Measurements from ENCODE around the gene KIAA1586.
"Not testable (repeated sequence)": the region's sequence is repeated elsewhere in the genome, so short reads cannot be mapped to it uniquely, and the experiment has no call there.

KIAA1586 gene

GRCh38 chr6:57047859-57048258, 1.4 kb downstream of the KIAA1586 start:
- DNase-seq, result not testable (repeated sequence)

DNA sequence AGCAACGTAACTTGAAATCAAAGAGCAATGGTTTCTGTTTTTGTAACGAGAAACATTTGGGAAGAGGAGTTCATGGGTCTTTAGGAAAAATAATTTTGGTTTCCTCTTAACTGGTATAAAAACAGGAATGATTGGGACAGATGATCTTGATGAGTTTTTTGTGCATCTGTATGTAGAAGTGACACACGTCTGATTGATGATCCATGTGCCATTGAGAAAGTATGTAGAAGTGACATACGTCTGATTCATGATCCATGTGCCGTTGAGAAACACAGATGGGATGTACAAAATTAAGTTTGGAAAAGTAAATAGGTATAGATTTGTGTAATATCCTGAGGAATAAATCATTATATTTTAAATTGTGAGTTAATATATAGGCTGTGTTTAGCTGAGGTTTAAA, 2.1 kb downstream of the KIAA1586 start:
- DNase-seq, result no peak

GRCh38 chr6:57063847-57064246, 17.4 kb downstream of the KIAA1586 start:
- DNase-seq, result no peak

DNA sequence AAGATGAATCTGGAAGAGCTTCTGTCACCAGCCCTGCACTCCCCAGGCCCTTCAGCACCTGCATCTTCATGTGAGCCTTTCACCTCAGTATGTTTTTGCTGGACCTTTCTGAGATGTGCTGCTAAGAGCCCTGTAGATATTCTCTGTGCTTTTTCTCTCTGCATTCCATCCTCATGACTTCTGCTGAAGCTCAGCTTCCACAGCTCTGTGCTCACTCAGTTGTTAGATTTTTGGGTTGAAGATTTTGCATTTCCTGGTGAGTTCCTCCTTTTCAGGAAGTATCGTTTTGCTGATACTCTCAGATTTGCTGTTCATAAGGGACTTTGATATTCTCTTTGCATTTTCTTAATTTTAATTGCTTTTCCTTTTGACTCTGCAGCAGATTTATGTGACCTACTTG, 18.3 kb downstream of the KIAA1586 start:
- no peak for DNase-seq

DNA sequence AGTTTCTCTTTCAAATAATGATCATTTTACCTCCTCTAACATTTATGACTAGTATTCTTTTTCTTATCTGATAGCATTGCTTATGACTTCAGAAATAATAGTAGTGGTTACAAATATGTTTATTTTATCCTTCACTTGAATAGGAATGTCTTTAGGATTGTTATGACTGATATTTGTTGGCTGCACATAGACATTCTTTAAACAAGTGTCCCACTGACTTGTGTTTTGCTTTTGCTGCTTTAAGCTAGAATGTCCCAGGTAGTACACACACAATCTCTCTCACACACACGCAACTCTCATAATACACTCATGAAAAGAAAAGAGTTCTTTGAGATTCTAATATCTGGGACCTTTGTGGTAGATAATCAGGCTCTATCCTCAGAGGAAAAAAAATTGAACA, 21.6 kb downstream of the KIAA1586 start:
- DNase-seq, result no peak

GRCh38 chr6:57069228-57069627, 22.7 kb downstream of the KIAA1586 start:
- no peak for DNase-seq

DNA sequence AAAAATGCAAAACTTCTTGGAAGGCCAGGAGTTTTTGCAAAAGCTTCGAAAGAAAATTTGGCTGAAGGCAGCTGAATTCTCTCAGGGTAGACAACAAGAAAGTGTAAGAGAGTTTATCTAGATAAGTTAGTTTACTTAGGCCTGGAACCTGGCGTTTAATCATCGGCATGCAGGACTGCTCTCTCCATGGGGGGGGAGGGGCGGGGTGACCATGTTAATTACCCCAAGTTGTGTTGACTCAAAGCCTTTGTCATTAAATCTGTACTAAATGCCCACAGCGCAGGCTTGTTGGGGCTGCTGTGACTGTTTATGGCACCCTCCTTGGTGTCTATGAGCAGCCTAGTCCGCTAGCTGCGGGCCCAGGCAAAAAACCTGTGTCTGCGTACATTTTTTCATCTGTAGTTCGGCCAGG, 23.4 kb downstream of the KIAA1586 start:
- DNase-seq, result no peak

GRCh38 chr6:57072108-57072507, 25.6 kb downstream of the KIAA1586 start:
- no peak for DNase-seq

DNA sequence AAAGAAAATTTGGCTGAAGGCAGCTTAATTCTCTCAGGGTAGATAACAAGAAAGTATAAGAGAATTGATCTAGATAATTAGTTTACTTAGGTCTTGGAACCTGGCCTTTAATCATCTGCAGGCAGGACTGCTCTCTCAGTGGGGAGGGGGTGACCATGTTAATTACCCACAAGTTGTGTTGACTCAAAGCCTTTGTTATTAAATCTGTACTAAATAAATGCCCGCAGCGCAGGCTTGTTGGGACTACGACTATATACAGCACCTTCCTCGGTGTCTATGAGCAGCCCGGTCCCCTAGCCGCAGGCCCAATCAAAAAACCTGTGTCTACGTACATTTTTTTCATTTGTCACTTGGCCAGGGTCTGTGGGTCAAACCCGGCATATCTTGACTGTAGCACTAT, 27.9 kb downstream of the KIAA1586 start:
- no peak for DNase-seq

DNA sequence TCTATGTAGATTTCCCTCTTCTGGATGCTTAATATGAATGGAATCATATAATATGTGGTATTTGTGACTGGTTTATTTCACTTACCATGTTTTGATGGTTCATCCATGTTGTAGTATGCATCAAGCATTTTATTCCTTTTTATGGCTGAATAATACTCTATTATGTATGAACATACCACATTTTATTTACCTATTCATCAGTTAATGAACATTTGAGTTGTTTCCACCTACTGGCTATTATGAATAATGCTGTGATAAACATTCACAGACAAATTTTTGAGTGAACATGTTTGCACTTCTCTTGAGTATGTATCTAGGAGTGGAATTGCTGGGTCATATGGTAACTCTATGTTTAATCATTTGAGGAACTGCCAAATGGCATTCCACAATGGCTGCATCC, 28.6 kb downstream of the KIAA1586 start:
- DNase-seq, result no peak

GRCh38 chr6:57078531-57079207, 32.2 kb downstream of the KIAA1586 start:
- no peak for DNase-seq

GRCh38 chr6:57085471-57085870, 39.0 kb downstream of the KIAA1586 start:
- DNase-seq, result no peak

- no peak for DNase-seq
Measured at GRCh38 chr6:57086843-57087242, 40.4 kb downstream of the KIAA1586 start.

DNA sequence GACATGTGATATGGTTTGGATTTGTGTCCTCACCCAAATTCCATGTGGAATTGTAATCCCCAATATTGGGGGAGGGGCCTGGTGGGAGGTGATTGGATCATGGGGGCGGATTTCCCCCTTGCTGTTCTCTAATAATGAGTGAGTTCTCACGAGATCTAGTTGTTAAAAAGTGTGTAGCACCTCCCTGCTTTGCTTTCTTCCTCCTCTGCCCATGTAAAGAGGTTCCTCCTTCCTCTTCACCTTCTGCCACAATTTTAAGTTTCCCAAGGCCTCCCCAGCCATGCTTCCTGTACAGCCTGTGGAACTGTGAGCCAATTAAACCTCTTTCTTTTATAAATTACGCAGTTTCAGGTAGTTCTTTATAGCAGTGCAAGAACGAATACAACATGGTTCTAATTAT, 41.4 kb downstream of the KIAA1586 start:
- no peak for DNase-seq

- no peak for DNase-seq
Measured at GRCh38 chr6:57089265-57089664, 42.8 kb downstream of the KIAA1586 start.

GRCh38 chr6:57089687-57090457, 43.4 kb downstream of the KIAA1586 start, which contains the start of gene ZNF451:
Gene ZNF451, plus strand, starts transcription at chr6:57090188. Its CDS starts 66 bp downstream, at chr6:57090254.
- peak; percentile 97 for DNase-seq

DNA sequence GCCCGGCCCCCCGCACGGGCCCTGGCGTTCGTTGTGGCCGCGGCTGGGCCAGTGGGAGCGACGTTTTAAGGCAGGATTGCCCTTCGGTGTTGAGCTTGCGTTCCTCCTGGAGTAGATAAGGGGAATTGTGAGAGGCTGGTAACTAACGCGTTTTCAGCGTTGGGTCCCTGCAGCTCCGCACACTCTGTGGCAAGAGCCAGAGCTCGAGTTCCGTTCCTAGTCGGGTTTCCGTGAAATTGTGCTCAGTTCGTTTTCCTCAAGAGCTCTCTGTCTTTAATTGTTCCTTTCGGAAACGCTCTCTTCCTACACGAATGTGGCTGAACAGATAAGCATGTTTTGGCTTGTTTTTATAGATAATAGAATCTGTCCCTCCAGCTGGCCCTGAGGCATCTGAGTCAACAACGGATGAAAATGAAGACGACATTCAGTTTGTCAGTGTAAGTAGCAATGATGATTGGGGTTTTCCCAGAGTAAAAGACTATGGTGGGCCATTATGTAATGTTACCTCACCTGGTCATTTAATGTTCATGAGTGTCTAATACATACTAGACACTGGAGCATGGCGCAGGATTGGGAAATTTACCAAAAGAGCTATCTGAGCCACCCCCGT, 44.1 kb downstream of the KIAA1586 start:
- not testable (repeated sequence) for DNase-seq

DNA sequence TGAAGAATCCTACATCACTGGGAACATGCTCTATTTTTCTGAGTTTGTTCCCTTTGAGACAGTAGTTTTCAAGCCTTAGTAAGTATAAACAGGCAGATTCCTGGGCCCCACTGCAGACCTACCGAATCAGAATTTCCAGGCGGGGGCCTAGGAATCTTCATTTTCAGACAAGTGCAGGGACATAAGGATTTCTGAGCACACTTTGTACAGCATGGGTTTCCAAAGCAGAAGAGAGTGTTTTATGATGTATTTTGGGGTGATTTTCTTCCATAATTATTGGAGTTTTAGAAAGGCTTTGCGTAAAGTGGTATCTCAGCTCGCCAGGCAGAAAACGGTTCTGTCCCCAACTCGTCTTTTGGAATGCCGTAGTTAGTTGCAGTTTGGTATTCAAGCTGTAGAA, 44.9 kb downstream of the KIAA1586 start:
- not testable (repeated sequence) for DNase-seq

- DNase-seq, result no peak
Measured at GRCh38 chr6:57094689-57095088, 48.2 kb downstream of the KIAA1586 start.

DNA sequence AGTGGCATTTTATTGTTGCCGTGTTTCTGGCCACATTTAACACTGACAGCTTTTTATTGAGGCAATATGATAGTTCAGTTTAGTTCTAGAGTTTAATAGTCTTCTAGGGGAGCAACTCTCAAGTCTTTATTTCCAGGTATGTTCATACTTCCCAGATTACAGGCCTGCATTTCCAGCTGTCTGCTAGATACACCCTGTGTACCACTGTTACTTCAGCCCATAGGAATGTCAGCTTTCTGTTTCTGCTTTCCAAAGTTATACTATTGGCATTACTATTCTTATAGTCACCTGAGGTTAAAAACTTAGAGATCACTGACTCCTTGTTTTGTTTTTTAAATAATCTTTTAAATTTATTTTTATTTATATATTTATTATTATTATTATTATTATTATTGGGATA, 51.1 kb downstream of the KIAA1586 start:
- DNase-seq, result no peak

DNA sequence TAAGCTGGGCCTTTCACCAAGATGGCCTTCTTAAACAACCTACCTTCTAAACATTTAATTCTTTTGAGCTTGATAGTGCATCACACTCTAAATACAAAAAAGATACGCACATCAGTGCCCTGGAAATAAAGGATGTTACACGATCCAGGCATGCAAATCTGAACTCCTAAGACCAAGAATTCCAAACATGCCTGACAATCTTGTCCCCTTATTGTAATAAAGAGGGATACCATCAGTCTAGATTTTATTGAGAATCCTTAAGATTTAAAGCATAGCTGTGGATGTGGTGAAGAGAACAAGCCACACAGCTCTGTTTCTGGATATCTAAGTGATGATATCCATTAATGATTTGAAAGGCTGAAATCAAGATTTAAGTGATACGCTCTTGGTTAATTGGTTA, 56.5 kb downstream of the KIAA1586 start:
- no peak for DNase-seq

GRCh38 chr6:57104336-57104735, 57.8 kb downstream of the KIAA1586 start:
- DNase-seq, result no peak

All from SHP77 (cell line).